Heart right ventricle (tissue), 16 donors: Measurements from ENCODE around the gene MYO5B. TPM values are rescaled to one million over a fixed set of nuclear protein-coding genes. Genes with fewer than 3 reads are reported as not detected.

Source experiments
- ATAC-seq, 8 donors: fragments of 200-7000 bp; cut with Tn5 transposase; one replicate each; pipeline ENCODE4 v1.9.1; 2020; ENCODE audit warnings: mild to moderate bottlenecking in 8 of 8, moderate library complexity in 8 of 8, moderate number of reproducible peaks in 1 of 8
- DNase-seq, 2 donors: peaks; one replicate each; pipeline ENCODE4 v3.0.0-alpha.2; 2020
- H3K27ac ChIP-seq, 10 donors: fragments of 200-600 bp; sonication (generic) in 2 of 10; one replicate each; pipeline versions ENCODE4 v1.5.0 to v1.8.0; 2020 to 2022; ENCODE audit warnings: mild to moderate bottlenecking in 3 of 10
- H3K27me3 ChIP-seq, 7 donors: fragments of 200-600 bp; one replicate each; pipeline ENCODE4 v1.8.0; 2021 to 2022; ENCODE audit warnings: mild to moderate bottlenecking in 2 of 7
- H3K36me3 ChIP-seq, 9 donors: fragments of 200-600 bp; sonication (generic) in 1 of 9; one replicate each; pipeline versions ENCODE4 v1.5.0 to v1.8.0; 2020 to 2022; ENCODE audit warnings: mild to moderate bottlenecking in 2 of 9
- H3K4me1 ChIP-seq, 9 donors: fragments of 200-600 bp; sonication (generic) in 1 of 9; one replicate each; pipeline versions ENCODE4 v1.5.0 to v1.8.0; 2020 to 2022; ENCODE audit warnings: mild to moderate bottlenecking in 4 of 9
- H3K4me3 ChIP-seq, 10 donors: fragments of 200-600 bp; sonication (generic) in 2 of 10; one replicate each; pipeline versions ENCODE4 v1.5.0 to v1.8.0; 2020 to 2022; ENCODE audit warnings: mild to moderate bottlenecking in 7 of 10, moderate library complexity in 2 of 10
- H3K9me3 ChIP-seq, 11 donors: fragments of 200-600 bp in 10 of 11; sonication (generic) in 2 of 11; one replicate each; pipeline versions ENCODE4 v1.5.0 to v1.8.0; 2013 to 2022; ENCODE audit warnings: mild to moderate bottlenecking in 2 of 11, control low read depth in 1 of 11, moderate library complexity in 1 of 11
- WGBS, 2 donors: extraction: QIAGEN DNeasy Blood & Tissue Kit; methylation state at CpG; one replicate each; pipeline ENCODE4 v1.1.7; 2013; ENCODE audit warnings: inconsistent platforms in 1 of 2; 5-methylcytosine and 5-hydroxymethylcytosine counted together
- intact Hi-C, 10 donors: fragments of 100-400 bp; cut with DNase I; formaldehyde crosslinking; loops; one replicate each; pipeline versions ENCODE4 v1.11.1 to v1.14.2; 2022
- polyA plus RNA-seq, 2 donors: library from polyadenylated mRNA; stranded (reverse); fragments of 200-250 nt; gene quantifications; one replicate each; pipeline ENCODE4 v1.2.3, GENCODE V29; 2013
- total RNA-seq, 10 donors: library from RNA; stranded (reverse); fragmentation: NEBNext Ultra II Directional in 3 of 10; extraction: Animal tissue kit (Norgen Biotek cat#: 25700) in 3 of 10; gene quantifications; one replicate each; pipeline versions ENCODE4 v1.2.1 to v1.2.4, GENCODE V29; 2021 to 2023
- TF ChIP-seq, protein P1 (sequence below), 9 donors: fragments of 200-600 bp; sonication (generic) in 2 of 9; IDR thresholded peaks; one replicate each; pipeline versions ENCODE4 v1.5.0 to v1.8.0; 2021 to 2022; ENCODE audit warnings: antibody characterized with exemption in 9 of 9, mild to moderate bottlenecking in 5 of 9, moderate library complexity in 1 of 9
- donor health status: Arrhythmogenic right ventricular cardiomyopathy.
- donor health status: ischemic (EF 13 %, LVEDD 7.1; RV severe dilation, severe dysfunction).
- donor health status: healthy with polysubstance abuse.
- donor health status: DM: no; HTN: yes; CAD: no.
- donor health status: DM: no; HTN: no; CAD: no.
- donor health status: ischemic (EF 25% LVEDD 6.9; RV normal size, moderate dysfunction).
- donor health status: ischemic (EF 25% LVEDD 5.7; RV mildly dilated, moderate dysfunction).
- donor health status: healthy.
- donor health status: DM: yes; HTN: yes; CAD: no.
- donor health status: Ischemic cardiomyopathy.
- donor health status: ischemic (EF 35%, LVEDD 5.7; RV mildly dilated, moderate dysfunction).
- donor health status: nonischemic (EF 11% LVEDD 7.7; RV severe dilation, severe dysfunction).
- donor health status: DM: yes; HTN: yes; CAD: no.
- donor health status: PGD.
- donor health status: ischemic (EF 29% LVEDD 5.4; RV normal size, mild dysfunction).
- donor health status: nonischemic (EF 23%, LVEDD 6.1; RV moderate dilation, normal function).

MYO5B gene
- total and polyA plus RNA-seq, 12 donors = 0.20 to 3.7 (median 0.93) TPM

DNA sequence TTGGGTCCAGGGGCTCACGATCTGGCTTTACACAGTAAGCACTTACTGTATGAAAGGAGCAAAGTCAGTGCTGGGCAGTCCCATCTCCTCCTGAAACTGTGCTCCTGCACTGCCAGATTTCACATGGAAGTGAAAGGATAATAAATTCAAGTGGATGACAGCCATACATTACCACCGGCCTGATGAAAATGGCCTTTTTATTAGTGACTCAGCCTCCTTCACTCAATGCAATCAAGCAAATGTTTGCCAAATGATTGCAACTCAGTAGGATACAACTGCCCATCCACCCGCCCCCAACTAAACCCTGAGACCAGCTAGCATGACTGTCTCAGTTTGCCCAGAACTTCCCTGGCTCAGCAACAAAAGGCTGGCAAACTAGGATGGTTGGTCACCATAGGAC lies 77.1 kb downstream of the MYO5B start:
- DNase-seq (no peak), ATAC-seq (no peak)
- H3K4me3 ChIP-seq = no peak overlapping the region
- peaks cover 0 to 3% (median 0%) of the 10 kb centered on the region in 9 donors for H3K4me1 ChIP-seq
- peaks cover 0 to 24% (median 15%) of the 10 kb centered on the region in 7 donors for H3K27me3 ChIP-seq
- TF ChIP-seq, protein P1, sequence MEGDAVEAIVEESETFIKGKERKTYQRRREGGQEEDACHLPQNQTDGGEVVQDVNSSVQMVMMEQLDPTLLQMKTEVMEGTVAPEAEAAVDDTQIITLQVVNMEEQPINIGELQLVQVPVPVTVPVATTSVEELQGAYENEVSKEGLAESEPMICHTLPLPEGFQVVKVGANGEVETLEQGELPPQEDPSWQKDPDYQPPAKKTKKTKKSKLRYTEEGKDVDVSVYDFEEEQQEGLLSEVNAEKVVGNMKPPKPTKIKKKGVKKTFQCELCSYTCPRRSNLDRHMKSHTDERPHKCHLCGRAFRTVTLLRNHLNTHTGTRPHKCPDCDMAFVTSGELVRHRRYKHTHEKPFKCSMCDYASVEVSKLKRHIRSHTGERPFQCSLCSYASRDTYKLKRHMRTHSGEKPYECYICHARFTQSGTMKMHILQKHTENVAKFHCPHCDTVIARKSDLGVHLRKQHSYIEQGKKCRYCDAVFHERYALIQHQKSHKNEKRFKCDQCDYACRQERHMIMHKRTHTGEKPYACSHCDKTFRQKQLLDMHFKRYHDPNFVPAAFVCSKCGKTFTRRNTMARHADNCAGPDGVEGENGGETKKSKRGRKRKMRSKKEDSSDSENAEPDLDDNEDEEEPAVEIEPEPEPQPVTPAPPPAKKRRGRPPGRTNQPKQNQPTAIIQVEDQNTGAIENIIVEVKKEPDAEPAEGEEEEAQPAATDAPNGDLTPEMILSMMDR (IDR thresholded peaks at IDR 0.05) = no peak
- H3K27ac ChIP-seq = no peak overlapping the region
- intact Hi-C loops = no loop called here
- WGBS, 2 donors = 77 to 81% methylated on average over 3 of the region's 3 CpGs
- H3K9me3 ChIP-seq = no peaks in the 10 kb centered on the region
- no peaks in the 10 kb centered on the region for H3K36me3 ChIP-seq

DNA sequence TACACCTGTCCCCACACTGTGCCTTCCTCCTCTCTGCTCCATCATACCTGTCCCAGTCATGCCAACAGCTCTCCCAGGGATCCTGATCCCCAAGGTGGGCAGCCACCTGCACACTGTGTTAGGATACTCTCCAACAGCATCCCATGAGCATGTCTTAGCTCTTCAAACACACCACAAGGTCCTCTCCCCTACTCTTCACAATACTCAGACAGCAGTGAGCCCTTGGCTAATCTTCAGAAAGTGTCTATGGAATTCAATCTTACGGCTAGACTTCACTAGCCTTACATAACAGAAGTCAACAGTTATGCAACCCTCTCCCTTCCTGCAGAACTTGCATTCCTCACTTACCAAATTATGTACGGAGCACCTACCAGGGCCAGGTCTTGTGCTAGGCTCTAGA lies 79.9 kb downstream of the MYO5B start:
- no peaks in the 10 kb centered on the region for H3K36me3 ChIP-seq
- H3K27me3 ChIP-seq = peaks cover 0 to 22% (median 11%) of the 10 kb centered on the region in 7 donors
- H3K9me3 ChIP-seq = no peaks in the 10 kb centered on the region
- intact Hi-C loops = no loop called here
- H3K4me3 ChIP-seq = no peak overlapping the region
- DNase-seq (no peak), ATAC-seq (no peak)
- TF ChIP-seq, protein P1 (IDR thresholded peaks at IDR 0.05) = no peak
- no peak overlapping the region for H3K27ac ChIP-seq
- peaks cover 0 to 3% (median 0%) of the 10 kb centered on the region in 9 donors for H3K4me1 ChIP-seq
- WGBS, 2 donors = 56% methylated on average over 2 of the region's 2 CpGs

DNA sequence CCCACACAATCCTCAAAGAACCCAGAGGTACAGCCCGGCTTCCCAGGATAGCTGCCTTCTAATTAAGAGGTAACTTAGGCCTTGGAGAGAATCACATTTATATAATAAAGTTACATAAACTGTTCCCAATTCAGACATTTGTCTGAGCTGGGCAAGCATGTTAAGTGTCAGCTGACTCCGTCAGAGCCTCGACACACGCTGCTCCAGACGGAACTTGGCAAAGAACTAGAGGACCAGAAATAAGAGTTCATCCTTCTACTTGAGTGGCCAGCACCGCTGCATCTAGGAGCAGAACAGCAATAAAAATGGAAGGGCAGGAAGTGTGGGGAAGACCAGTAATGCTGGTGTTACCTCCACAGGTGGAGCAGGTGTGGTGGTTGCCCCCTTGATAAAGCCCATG lies 80.5 kb downstream of the MYO5B start:
- Histone ChIP-seq H3K4me3 (no peak overlapping the region), H3K4me1 (peaks cover 0 to 3% (median 0%) of the 10 kb centered on the region in 9 donors), H3K27me3 (peaks cover 0 to 21% (median 5%) of the 10 kb centered on the region in 7 donors), H3K36me3 (no peaks in the 10 kb centered on the region), H3K27ac (no peak overlapping the region), H3K9me3 (no peaks in the 10 kb centered on the region)
- DNase-seq (no peak), ATAC-seq (no peak)
- TF ChIP-seq, protein P1 (IDR thresholded peaks at IDR 0.05) = no peak
- 59 to 61% methylated on average over 6 of the region's 6 CpGs for WGBS, 2 donors
- intact Hi-C loops = no loop called here

DNA sequence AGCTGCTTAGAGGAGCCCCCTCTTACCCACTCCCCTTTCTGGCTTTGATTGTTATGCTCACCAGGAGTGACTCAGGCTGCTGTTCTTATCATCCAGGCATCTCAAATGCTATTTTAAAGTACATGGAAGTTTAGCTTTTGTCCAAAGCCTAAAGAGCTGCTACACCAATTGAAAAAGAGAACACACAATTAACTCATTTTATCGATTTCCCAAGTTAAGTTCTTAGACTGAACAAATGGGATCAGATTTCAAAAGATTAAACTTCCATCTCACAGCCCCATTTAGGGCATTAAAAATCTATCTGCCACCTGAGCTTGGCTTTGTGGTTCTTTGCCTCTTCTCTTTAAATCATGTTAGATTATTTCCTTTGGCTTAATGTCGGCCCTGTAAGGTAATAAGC lies 81.2 kb downstream of the MYO5B start:
- TF ChIP-seq, protein P1 (IDR thresholded peaks at IDR 0.05) = no peak
- peaks cover 0 to 26% (median 4%) of the 10 kb centered on the region in 7 donors for H3K27me3 ChIP-seq
- no peak overlapping the region for H3K27ac ChIP-seq
- no peak for ATAC-seq
- H3K4me1 ChIP-seq = peaks cover 0 to 3% (median 0%) of the 10 kb centered on the region in 9 donors
- no peak for DNase-seq
- no peaks in the 10 kb centered on the region for H3K9me3 ChIP-seq
- H3K36me3 ChIP-seq = no peaks in the 10 kb centered on the region
- H3K4me3 ChIP-seq = no peak overlapping the region
- intact Hi-C loops = no loop called here
- 71 to 78% methylated on average over 2 of the region's 2 CpGs for WGBS, 2 donors
